Activated T-cell treated with anti-CD3 and anti-CD28 coated beads for 4 hours (primary cell): Measurements from ENCODE around the gene MSI2.

ENCODE experiments used
- DNase-seq: peaks from one replicate; pipeline ENCODE4 v3.0.0-alpha.2; 2020

Gene MSI2

GRCh38 chr17:57655553-57655952 lies 399.2 kb downstream of the MSI2 start:
- DNase-seq = no peak

DNA sequence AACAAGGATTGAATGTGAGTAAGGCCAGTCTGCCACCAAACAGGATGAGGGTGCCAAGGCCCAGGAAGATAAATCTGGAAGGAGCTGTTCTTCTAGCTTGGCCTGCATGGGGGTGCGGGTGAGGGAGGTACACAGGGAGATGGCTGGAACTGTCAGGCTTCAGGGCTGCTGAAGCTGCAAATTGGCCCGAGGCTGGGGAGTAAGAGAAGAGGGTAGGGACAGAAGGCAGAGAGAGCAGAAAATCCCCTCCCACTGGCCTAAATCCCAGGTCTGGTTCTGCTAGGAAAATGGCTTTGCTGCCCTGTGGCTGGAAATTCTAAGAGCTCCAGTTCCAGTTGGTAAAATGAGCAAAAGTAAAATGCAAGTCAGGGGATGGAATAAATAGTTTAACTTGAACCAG lies 400.9 kb downstream of the MSI2 start:
- no peak for DNase-seq

- no peak for DNase-seq
Measured at GRCh38 chr17:57662041-57662440, 405.7 kb downstream of the MSI2 start.

DNA sequence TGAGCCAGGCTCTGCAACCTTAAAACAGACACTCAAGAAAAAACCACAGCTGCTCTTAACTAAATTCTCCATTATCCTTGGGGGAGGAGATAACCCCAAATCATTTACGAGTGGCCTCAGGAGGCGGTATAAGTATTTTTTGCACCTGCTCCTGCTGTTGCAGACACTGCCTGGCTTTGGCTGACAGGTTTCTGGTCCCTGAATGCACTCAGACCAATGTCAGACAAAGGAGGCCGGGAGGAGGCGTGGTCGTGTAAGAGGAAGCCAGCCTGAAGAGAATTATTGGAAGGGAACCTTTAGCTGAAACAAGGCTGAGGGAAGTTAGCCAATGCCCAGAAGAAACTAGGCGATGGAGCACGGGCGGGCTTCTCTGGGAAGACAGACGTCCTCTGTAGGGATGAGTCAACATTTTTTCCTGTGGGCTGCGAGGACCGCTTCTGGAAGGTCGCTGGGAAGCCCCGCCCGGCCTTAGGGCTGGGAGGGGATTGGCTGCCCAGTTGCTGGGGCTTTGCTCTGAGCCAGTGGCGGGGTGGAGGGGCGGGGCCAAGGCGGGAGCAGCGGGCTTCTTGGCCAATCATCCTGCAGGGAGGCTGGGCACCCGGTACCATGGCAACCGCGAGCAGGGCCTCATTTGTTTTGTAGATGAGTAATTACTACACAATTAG lies 406.5 kb downstream of the MSI2 start:
- DNase-seq = no peak

GRCh38 chr17:57663326-57664070 lies 407.2 kb downstream of the MSI2 start:
- no peak for DNase-seq

- no peak for DNase-seq
Measured at GRCh38 chr17:57665128-57665527, 408.8 kb downstream of the MSI2 start.

DNA sequence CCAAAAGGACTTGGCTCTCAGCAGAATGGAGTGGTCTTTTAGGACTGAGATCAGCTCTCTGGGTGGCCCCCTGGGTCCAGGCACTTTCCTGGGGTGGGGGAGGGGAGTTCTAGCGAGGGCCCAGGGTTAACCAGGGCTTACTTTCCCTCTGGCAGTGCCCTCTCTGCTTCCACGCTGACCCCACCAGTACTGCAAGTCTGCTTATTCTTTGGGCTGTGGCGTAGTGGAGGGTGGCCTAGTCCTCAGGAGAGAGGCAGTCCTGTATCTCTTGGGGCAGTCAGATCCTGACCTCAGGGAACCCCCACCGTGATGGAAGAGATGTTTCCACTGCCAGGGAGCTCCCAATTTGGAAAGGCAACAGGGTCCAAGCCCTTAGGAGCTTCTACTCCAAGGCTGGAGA lies 409.4 kb downstream of the MSI2 start:
- no peak for DNase-seq

- DNase-seq = no peak
Measured at GRCh38 chr17:57666201-57666870, 410.0 kb downstream of the MSI2 start.

- DNase-seq = no peak
Measured at GRCh38 chr17:57666946-57667345, 410.6 kb downstream of the MSI2 start.

DNA sequence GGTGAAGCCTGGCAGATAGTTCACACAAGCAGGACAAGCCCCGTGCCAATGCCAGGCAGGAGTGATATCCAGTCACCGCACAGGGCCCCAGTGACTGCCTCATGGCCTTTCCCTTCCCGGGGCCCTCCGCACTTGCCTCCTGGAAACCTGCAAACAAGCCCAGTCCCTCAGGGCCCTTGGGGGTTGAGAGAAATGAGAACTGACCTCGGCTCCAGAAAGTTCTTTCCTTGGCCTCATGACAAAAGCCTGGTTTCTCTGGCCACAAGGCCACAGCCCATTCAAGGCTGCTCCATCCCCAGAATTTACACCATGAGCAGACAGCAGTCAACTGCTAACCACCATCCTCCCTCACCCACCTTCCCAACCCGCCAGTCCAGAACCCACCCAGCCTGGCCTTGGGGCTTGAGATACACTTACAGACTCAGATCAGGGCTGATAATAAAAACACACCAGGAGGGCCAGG lies 411.2 kb downstream of the MSI2 start:
- DNase-seq = no peak

GRCh38 chr17:57668332-57668731 lies 412.0 kb downstream of the MSI2 start:
- no peak for DNase-seq

DNA sequence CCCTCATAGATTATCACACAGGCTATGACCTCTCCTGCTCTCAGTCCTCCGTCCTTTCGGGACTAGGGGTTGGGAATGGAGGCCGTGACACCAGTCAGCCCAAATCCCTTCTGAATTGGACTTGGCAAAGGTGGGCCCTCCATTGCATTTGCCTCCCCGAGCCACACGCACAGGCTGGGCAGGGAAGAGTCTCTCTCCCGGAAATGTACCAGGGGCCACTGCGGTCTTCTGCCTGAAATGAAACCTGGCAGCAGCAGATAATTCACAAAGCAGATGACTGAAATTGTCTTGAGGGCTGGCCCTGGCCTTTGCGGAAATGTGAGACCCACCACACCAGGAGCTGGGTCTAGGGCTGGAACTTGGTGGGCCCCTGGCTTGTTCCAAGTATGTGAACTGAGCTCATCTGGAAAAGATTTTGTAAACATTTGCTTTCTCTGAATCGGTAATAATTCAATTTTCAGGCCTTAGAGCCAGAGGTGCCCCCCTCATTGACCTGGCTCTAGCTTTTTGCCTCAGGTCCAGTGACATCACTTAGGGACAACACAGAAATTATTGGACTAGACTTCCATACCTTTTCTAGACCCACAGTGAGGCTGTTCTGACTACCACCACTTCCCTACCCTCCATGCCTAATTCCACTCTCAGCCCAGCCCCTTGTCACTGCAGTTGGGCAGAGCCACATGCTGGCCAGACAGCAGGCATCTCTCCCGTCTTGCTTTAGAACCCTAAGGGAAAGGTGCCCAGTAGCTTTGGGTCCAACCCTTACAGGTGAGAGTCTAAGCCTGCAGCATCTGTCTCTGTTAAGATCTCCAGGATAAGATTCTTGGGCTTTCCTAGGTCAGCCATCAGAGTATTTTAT lies 413.6 kb downstream of the MSI2 start:
- DNase-seq = no peak

DNA sequence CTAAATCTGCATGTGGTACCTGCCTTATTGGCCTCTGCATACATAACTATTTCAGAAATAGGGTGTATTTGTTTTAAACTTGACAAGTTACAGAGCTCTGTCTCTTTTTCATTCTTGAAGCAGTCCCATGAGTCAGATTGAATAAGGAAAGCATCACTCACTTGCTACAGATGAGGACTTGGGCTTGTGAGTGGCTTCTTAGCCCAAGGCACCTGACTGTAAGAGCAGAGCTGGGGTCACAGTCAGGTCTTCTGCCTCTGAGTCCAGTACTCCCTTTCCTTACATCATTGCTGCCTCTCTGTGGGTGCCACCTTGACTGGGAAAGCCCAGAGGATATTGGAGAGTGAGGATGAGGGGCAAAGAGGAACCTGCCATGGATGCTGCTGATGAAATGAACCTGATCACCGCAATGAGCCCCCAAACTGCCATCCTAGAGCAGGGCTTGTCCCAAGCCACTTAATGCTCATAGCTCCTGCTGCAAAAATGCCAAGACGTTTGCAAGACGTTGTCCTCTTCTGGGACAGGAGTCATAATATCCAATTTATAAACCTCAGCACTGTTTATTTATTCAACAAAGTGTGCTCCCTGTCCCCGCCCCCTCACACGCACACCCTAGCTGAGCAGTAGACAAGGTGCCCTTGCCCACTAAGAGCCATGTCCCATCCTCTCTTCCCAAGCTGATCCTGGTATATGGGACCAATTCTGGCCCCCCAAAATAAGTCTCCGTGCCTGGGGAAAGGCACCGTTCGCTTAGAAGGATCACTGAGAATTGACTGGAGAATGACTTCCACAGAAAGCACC lies 414.6 kb downstream of the MSI2 start:
- no peak for DNase-seq

DNA sequence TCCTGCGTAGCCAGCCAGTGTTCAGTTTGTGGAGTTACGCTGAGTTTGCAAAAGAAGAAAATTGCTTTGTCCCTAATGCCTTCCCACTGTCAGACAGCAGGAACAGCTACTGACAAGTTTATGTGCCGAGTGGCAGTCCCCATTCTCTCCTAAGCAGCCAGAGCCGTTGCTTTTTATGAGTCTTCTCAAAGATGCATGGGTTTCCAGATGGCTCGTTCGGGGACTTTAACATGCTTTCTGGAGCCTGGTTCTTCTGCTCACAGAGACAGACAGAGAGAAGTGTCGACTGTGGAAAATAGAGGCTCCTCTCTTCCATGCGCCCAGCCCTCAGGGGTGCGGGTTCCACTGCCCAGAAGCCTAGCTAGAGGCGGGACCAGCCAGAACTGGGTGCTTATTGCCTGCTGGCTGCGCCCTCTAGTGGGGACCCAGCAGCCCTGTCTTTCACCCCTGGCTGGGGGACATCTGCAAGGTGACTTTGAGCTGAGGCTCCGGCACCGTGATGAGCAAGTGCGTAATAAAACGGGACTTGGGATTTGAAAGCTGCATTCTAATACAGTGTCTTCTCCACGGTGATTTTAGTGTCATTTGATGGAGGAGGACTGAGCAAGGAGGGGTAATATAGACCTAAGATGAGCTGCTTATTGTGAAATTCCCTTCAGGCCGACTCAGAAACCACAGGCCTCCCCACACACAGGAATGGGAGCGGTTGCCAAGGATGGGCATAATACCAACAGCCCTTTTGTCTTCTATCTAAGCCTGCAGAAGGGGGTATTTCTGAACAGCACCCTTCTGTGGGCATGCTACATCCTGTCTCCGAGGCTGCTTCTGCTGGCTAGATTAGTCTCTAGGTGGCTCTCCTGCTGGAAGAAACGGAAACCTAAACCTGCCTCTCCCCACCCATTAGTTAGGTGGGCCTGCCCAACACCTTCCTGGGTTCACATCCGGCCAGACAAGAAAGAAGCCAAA lies 415.6 kb downstream of the MSI2 start:
- DNase-seq = peak; percentile 56

DNA sequence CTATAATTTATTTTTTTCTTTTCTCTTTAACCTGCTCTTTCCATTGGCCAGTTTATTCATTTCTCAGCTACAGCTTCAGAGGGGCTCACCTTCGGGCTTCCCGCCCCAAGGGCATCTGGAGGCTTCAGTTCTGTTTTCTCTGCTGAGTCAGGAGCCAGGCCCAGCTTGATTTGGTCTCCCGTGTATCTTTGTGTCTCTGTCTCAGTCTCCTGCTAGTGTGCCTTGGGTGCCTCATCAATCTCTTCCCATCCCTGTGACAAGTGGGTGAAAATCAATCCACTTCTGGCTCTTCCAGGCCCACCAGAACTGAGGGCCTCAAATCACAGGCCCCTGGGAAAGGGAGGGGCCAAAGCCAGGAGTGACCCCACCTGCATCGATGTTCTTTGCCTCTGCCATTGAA lies 416.6 kb downstream of the MSI2 start:
- no peak for DNase-seq

DNA sequence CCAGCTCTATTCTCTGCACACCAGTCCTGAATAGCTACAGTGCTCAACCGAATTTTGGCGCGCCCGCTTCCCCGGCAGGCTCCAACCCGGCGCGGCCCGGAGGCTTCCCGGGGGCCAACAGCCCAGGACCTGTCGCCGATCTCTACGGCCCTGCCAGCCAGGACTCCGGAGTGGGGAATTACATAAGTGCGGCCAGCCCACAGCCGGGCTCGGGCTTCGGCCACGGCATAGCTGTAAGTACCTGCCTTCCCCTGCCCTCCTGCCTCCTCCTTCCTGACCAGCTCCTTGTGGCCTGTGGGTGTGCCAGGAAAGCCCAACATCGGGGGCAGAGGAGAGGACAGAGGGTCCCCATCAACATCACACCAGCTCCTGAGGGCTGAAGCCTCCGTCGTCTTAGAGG lies 418.6 kb downstream of the MSI2 start:
- DNase-seq = no peak

DNA sequence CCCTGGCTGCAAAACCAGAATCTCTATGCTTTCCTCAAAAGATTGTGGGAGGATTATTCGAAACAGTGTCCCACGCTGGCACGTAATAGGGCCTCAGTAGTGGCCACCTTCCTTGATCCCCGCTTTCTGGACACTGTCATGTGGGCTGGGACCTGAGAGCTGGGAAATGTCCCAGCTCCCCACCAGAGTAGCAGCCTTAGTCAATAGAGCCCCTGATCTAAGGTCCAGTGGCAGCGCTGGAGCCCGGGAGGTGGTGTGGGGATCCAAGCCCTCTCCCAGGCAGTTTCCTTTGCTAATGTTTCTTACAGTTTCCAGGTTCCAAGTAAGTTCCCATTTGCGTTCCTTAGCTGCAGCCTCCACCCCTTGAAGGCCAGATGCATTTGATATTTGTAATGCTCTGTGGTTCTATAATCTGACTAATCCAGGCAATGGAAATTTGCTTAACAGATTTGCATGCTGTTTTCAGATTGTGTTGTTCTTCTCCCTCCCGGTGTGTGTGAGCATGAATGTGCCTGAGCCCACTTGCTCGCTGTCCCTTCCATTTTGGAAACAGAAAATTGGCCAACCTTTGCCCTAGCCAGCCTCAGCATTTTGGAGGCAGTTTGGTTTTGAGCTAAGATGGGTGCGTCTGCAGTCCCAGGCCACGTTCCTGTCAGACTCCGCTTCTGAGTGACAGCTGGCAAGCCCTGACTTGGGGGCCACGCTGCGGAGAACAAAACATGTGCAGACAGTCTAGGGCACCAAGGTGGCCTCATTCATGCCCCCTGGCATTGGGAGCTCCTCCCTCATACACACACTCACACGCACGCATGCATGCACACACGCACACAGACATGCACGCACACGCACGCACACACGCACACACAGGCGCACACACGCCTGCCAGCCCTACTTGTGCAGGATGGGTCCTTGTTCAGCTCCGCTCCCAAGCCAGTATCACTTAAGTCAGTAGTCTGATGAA lies 419.4 kb downstream of the MSI2 start:
- DNase-seq = no peak

- DNase-seq = no peak
Measured at GRCh38 chr17:57676543-57676942, 420.2 kb downstream of the MSI2 start.

GRCh38 chr17:57677301-57677700 lies 421.0 kb downstream of the MSI2 start:
- no peak for DNase-seq

DNA sequence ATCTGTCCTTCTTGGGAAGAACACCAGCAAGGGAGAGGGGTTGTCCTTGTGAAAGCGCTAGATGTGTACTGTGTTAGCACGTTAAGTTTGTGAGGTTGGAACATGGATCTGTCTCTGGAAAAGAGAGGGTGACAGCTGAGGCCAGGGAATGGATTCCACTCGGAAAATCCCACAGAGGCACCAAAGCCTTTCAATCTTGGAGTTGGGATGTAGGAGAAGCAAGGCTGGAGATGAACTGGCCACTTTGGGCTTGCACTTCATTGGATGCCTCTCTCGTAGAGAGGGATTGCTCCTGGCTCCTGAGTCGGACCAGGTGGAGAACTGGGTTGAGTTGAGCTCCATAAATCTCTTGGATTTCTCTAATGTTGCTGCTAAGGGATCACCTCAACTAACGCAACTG lies 421.5 kb downstream of the MSI2 start:
- DNase-seq = no peak
